ENCODE results near the gene FBXO5.

DNA sequence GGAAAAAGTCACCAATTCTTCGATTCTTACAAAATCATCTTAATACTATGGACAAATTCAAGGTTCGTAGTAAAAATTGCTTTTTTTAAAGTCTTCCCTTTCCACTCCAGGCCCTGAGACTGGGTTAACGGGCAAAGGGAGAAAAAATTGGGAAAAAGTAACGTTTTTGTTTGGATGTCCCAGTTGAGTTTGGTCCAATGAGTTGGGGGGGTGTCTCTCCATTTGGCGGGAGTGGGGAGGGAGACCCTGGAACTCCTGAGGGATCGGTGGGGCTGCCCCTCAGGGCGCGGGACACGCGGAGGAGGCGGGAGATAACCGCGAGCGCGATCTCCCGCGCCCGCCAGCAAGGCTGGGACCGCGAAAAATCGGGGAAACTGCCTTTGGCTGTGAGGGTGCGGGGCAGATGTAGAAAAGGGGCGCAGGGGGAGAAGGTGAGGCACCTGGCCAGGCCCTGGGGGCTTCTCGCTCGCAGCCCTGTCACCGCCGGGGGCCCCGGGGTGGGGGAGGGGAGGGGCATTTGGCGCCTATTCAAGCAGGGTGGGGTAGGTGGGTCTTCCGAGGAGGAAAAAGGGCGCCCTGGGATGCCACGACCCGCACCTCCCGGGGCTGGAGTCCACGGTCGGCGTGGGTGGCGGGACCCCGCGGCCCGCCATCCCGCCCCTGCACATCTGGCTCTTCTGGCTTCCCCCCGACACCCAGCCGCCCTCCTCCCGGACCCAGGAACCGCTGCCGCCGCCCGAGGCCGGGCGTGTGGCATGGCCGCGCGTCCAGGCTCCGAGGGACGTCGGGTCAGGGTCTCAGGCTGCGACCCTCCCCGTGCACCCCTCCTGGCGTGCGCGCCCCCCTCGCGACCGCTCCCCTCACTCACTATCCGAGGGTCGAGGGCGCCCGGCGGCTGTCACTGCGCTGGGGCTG, 595 bp downstream of the FBXO5 start:
- TF ChIP-seq, protein P1, sequence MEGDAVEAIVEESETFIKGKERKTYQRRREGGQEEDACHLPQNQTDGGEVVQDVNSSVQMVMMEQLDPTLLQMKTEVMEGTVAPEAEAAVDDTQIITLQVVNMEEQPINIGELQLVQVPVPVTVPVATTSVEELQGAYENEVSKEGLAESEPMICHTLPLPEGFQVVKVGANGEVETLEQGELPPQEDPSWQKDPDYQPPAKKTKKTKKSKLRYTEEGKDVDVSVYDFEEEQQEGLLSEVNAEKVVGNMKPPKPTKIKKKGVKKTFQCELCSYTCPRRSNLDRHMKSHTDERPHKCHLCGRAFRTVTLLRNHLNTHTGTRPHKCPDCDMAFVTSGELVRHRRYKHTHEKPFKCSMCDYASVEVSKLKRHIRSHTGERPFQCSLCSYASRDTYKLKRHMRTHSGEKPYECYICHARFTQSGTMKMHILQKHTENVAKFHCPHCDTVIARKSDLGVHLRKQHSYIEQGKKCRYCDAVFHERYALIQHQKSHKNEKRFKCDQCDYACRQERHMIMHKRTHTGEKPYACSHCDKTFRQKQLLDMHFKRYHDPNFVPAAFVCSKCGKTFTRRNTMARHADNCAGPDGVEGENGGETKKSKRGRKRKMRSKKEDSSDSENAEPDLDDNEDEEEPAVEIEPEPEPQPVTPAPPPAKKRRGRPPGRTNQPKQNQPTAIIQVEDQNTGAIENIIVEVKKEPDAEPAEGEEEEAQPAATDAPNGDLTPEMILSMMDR (optimal IDR thresholded peaks at IDR 0.05 in 1 of 3, IDR thresholded peaks at IDR 0.05 in 1 of 3, conservative IDR thresholded peaks at IDR 0.05 in 1 of 3; ENCODE audit: extremely low read depth in 1 of 3, insufficient read depth in 2 of 3, low read length in 3 of 3), result no peak
- TF ChIP-seq EZH2 (IDR thresholded peaks at IDR 0.05; ENCODE audit: low read length), result no peak
